IMR-90 (cell line): ENCODE results near the gene DDX31. TPM values are rescaled to one million over a fixed set of nuclear protein-coding genes. Genes with fewer than 3 reads are reported as not detected.

ENCODE experiments used
- ATAC-seq: fragments of 200-7000 bp; cut with Tn5 transposase; 2 replicates; pipeline ENCODE4 v1.9.1; 2020; ENCODE audit warnings: low read depth, mild to moderate bottlenecking, moderate library complexity
- BruUV-seq: library from RNA; stranded (reverse); fragments of 400-500 nt; replicated peaks from 2 replicates; lab custom pipeline; 2021; lab: Mats Ljungman, UMichigan
- CTCF ChIA-PET: fragments of 300-600 bp; formaldehyde crosslinking; extraction: SDS; loops from one replicate; lab custom pipeline; 2021; ENCODE audit warnings: antibody characterized with exemption; lab: Yijun Ruan, JAX
- POLR2A ChIA-PET: fragments of 300-600 bp; sonication (Branson Sonifier 250); formaldehyde crosslinking; loops from one replicate; lab custom pipeline; 2022; ENCODE audit warnings: antibody characterized with exemption; ENCODE audit not compliant: unreplicated experiment; lab: Charles Lee
- DNase-seq: peaks from one replicate; pipeline ENCODE4 v3.0.0; 2013
- H2AFZ ChIP-seq: replicated peaks from 2 replicates; pipeline ENCODE3; 2013; ENCODE audit warnings: low read length, mild to moderate bottlenecking; ENCODE audit not compliant: poor library complexity
- H2AK5ac ChIP-seq: 2 replicates; pipeline ENCODE4 v1.6.1; 2013; ENCODE audit warnings: low read depth, low read length, inconsistent platforms
- H2AK9ac ChIP-seq: replicated peaks from 2 replicates; pipeline ENCODE3; 2013; ENCODE audit warnings: mild to moderate bottlenecking, low read depth, low read length, moderate library complexity; ENCODE audit not compliant: poor library complexity
- H2BK120ac ChIP-seq: 2 replicates; pipeline ENCODE4 v1.6.1; 2013; ENCODE audit warnings: low read depth, low read length, inconsistent platforms
- H2BK15ac ChIP-seq: 3 replicates; pipeline ENCODE4 v1.6.1; 2013; ENCODE audit warnings: low read depth, low read length, inconsistent platforms
- H2BK20ac ChIP-seq: 2 replicates; pipeline ENCODE4 v1.6.1; 2013; ENCODE audit warnings: low read depth, mild to moderate bottlenecking, inconsistent platforms, low read length, moderate library complexity
- H2BK5ac ChIP-seq: 2 replicates; pipeline ENCODE4 v1.6.1; 2013; ENCODE audit warnings: mild to moderate bottlenecking, low read depth, low read length, inconsistent platforms; ENCODE audit not compliant: poor library complexity, severe bottlenecking
- H3K14ac ChIP-seq: replicated peaks from 2 replicates; pipeline ENCODE4 v1.6.1; 2013; ENCODE audit warnings: low read depth, low read length, inconsistent platforms
- H3K18ac ChIP-seq: 2 replicates; pipeline ENCODE4 v1.6.1; 2013; ENCODE audit warnings: low read depth, low read length, control low read depth
- H3K23ac ChIP-seq: 2 replicates; pipeline ENCODE4 v1.6.1; 2013; ENCODE audit warnings: low read depth, low read length, inconsistent platforms
- H3K27ac ChIP-seq: 2 replicates; pipeline ENCODE4 v1.5.1; 2013; ENCODE audit warnings: mild to moderate bottlenecking, control low read depth, low read length; ENCODE audit not compliant: insufficient read depth
- H3K27me3 ChIP-seq: 2 replicates; pipeline ENCODE4 v1.6.1; 2013; ENCODE audit warnings: low read length; ENCODE audit not compliant: control insufficient read depth, insufficient read depth
- H3K36me3 ChIP-seq: 2 replicates; pipeline ENCODE4 v1.6.1; 2013; ENCODE audit warnings: low read length, mixed read lengths; ENCODE audit not compliant: control insufficient read depth, insufficient read depth
- H3K4ac ChIP-seq: 2 replicates; pipeline ENCODE4 v1.6.1; 2013; ENCODE audit warnings: low read depth, low read length, inconsistent platforms
- H3K4me1 ChIP-seq: 2 replicates; pipeline ENCODE4 v1.6.1; 2013; ENCODE audit warnings: low read length, mixed read lengths; ENCODE audit not compliant: control insufficient read depth, insufficient read depth
- H3K4me2 ChIP-seq: 2 replicates; pipeline ENCODE4 v1.6.1; 2013; ENCODE audit warnings: low read depth, mild to moderate bottlenecking, control low read depth, low read length, moderate library complexity
- H3K4me3 ChIP-seq: 2 replicates; pipeline ENCODE4 v1.5.1; 2013; ENCODE audit warnings: low read depth, mild to moderate bottlenecking, control low read depth, low read length, moderate library complexity; ENCODE audit not compliant: insufficient read depth
- H3K56ac ChIP-seq: 2 replicates; pipeline ENCODE4 v1.6.1; 2013; ENCODE audit warnings: low read length, inconsistent platforms; ENCODE audit not compliant: insufficient read depth; ENCODE audit errors: extremely low read depth
- H3K79me1 ChIP-seq, 2 experiments: 2 replicates each; pipeline ENCODE4 v1.6.1; 2013; ENCODE audit warnings: low read length in 2 of 2, inconsistent platforms in 1 of 2, low read depth in 1 of 2
- H3K9ac ChIP-seq: 2 replicates; pipeline ENCODE4 v1.6.1; 2013; ENCODE audit warnings: low read depth, low read length, control low read depth
- H3K9me1 ChIP-seq: 2 replicates; pipeline ENCODE4 v1.6.1; 2013; ENCODE audit warnings: low read length, inconsistent platforms; ENCODE audit not compliant: insufficient read depth
- H3K9me3 ChIP-seq: 2 replicates; pipeline ENCODE4 v1.6.1; 2013; ENCODE audit warnings: low read length; ENCODE audit not compliant: control insufficient read depth, insufficient read depth
- H4K20me1 ChIP-seq: 2 replicates; pipeline ENCODE4 v1.6.1; 2013; ENCODE audit warnings: low read length, inconsistent platforms; ENCODE audit not compliant: insufficient read depth
- H4K5ac ChIP-seq: 2 replicates; pipeline ENCODE4 v1.6.1; 2013; ENCODE audit warnings: mild to moderate bottlenecking, low read depth, low read length, control low read depth
- H4K8ac ChIP-seq, 2 experiments: 2 replicates each; pipeline ENCODE4 v1.6.1; 2013; ENCODE audit warnings: low read depth in 2 of 2, low read length in 2 of 2, control low read depth in 1 of 2, inconsistent platforms in 1 of 2
- H4K91ac ChIP-seq: 2 replicates; pipeline ENCODE4 v1.6.1; 2013; ENCODE audit warnings: low read depth, low read length, inconsistent platforms; ENCODE audit not compliant: insufficient read depth
- BHLHE40 ChIP-seq: fragments of 150-350 bp; IDR thresholded peaks from 2 replicates; pipeline ENCODE4 v1.6.1; 2016; ENCODE audit warnings: mild to moderate bottlenecking, low read depth, low read length
- CEBPB ChIP-seq: IDR thresholded peaks from 2 replicates; pipeline ENCODE4 v1.6.1; 2012; ENCODE audit warnings: low read depth, low read length, improper control_type of control experiment
- CHD1 ChIP-seq: IDR thresholded peaks from 2 replicates; pipeline ENCODE4 v1.6.1; 2012; ENCODE audit warnings: low read depth, low read length, improper control_type of control experiment
- FOS ChIP-seq: fragments of 150-350 bp; IDR thresholded peaks from 2 replicates; pipeline ENCODE4 v1.6.1; 2016; ENCODE audit warnings: low read depth, low read length
- MAFK ChIP-seq: IDR thresholded peaks from 2 replicates; pipeline ENCODE4 v1.6.1; 2012; ENCODE audit warnings: low read depth, low read length, improper control_type of control experiment
- MAZ ChIP-seq: IDR thresholded peaks from 2 replicates; pipeline ENCODE4 v1.6.1; 2012; ENCODE audit warnings: low read depth, mild to moderate bottlenecking, low read length, improper control_type of control experiment, moderate library complexity, borderline replicate concordance
- MXI1 ChIP-seq: IDR thresholded peaks from 2 replicates; pipeline ENCODE4 v1.6.1; 2012; ENCODE audit warnings: low read depth, mild to moderate bottlenecking, low read length, moderate library complexity, borderline replicate concordance
- NFE2L2 ChIP-seq: fragments of 150-350 bp; IDR thresholded peaks from 2 replicates; pipeline ENCODE4 v1.6.1; 2016; ENCODE audit warnings: low read depth, mild to moderate bottlenecking, low read length
- POLR2A ChIP-seq: IDR thresholded peaks from 2 replicates; pipeline ENCODE4 v1.6.1; 2012; ENCODE audit warnings: mild to moderate bottlenecking, low read depth, low read length
- RAD21 ChIP-seq: IDR thresholded peaks from 2 replicates; pipeline ENCODE4 v1.6.1; 2012; ENCODE audit warnings: low read length, improper control_type of control experiment
- RCOR1 ChIP-seq: IDR thresholded peaks from 2 replicates; pipeline ENCODE4 v1.6.1; 2012; ENCODE audit warnings: mild to moderate bottlenecking, low read length, improper control_type of control experiment; ENCODE audit not compliant: insufficient replicate concordance
- RFX5 ChIP-seq: IDR thresholded peaks from 2 replicates; pipeline ENCODE4 v1.8.0; 2012; ENCODE audit warnings: low read depth, mild to moderate bottlenecking, low read length, moderate library complexity
- SMC3 ChIP-seq: fragments of 150-350 bp; IDR thresholded peaks from 2 replicates; pipeline ENCODE4 v1.6.1; 2016; ENCODE audit warnings: low read depth, mild to moderate bottlenecking, antibody characterized with exemption, low read length, moderate library complexity
- WGBS, 2 experiments: methylation state at CpG; one replicate each; pipeline versions ENCODE4 v1.1.5 to v1.1.7; 2013; ENCODE audit warnings: missing lambda C conversion rate in 2 of 2; ENCODE audit not compliant: insufficient read length in 1 of 2; ENCODE audit errors: extremely low coverage in 2 of 2; 5-methylcytosine and 5-hydroxymethylcytosine counted together
- dilution Hi-C: fragments of 300-500 bp; cut with HindIII; formaldehyde crosslinking; loops from one replicate; pipeline ENCODE4 v1.14.3; 2018; ENCODE audit warnings: low sequenced_read_pairs; ENCODE audit not compliant: unreplicated experiment
- in situ Hi-C: fragments of 300-500 bp; cut with MboI; formaldehyde crosslinking; loops from 3 replicates; pipeline ENCODE4 v1.14.3; 2019; ENCODE audit warnings: low sequenced_read_pairs, inconsistent platforms, mixed read lengths
- intact Hi-C: fragments of 100-400 bp; cut with micrococcal nuclease; formaldehyde crosslinking; loops from 2 replicates; pipeline ENCODE4 v1.10.0; 2022
- polyA plus RNA-seq, 3 experiments: library from polyadenylated mRNA; depleted of rRNA; stranded (reverse); fragments of >200 nt; gene quantifications; 2 replicates each; pipeline ENCODE4 v1.2.3, GENCODE V29; 2012; ENCODE audit warnings: low replicate concordance in 1 of 3
- total RNA-seq: library from RNA; depleted of rRNA; stranded (reverse); fragments of >200 nt; gene quantifications from 2 replicates; pipeline ENCODE4 v1.2.3, GENCODE V29; 2012
- TF ChIP-seq, protein P1 (sequence below): conservative IDR thresholded peaks from 2 replicates; pipeline ENCODE4 v1.5.1; 2012; ENCODE audit warnings: mild to moderate bottlenecking, low read depth, low read length, improper control_type of control experiment
- TF ChIP-seq, protein P2 (sequence below): fragments of 150-350 bp; IDR thresholded peaks from 2 replicates; pipeline ENCODE4 v1.6.1; 2017; ENCODE audit warnings: mild to moderate bottlenecking, antibody characterized with exemption, low read length, low read depth
- TF ChIP-seq, protein P3 (sequence below): fragments of 150-350 bp; IDR thresholded peaks from 2 replicates; pipeline ENCODE4 v1.6.1; 2016; ENCODE audit warnings: low read depth, mild to moderate bottlenecking, low read length, moderate library complexity, borderline replicate concordance

DDX31 gene
- total and polyA plus RNA-seq, 2 of the 4 experiments (the other 2 are of a cell fraction), result 10.7 to 14.0 TPM

DNA sequence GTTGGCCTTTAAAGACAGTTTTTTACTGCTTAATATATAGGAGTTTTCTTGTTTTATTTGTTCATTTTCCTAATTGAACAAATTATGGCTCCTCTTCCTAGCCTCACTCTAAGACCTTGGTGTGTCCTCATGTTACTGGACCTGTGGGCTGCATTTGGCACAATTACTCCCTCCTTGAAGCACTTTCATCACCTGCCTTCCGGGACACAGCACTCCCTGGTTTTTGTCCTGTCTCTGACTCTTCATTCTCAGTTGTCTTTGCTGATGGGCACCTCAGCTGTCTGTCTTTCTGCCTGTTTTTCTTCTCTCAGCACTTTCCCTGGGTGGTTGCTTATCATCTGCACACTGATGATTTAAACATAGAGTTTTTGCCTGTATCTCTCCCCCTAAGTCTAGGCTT, 14.1 kb upstream of the DDX31 start:
- no TSS peak for BruUV-seq
- dilution Hi-C loops, result no loop called here
- Histone ChIP-seq H3K4me2 (no peak overlapping the region), H3K18ac (no peak overlapping the region), H3K9ac (no peak overlapping the region), H2AK5ac (no peak overlapping the region), H3K27me3 (no peaks in the 10 kb centered on the region), H4K20me1 (peaks cover 12% of the 10 kb centered on the region; the same call in 1 of the 2 replicates), H2BK120ac (no peak overlapping the region), H3K4me3 (no peak overlapping the region), H3K4me1 (no peaks in the 10 kb centered on the region), H4K5ac (no peak overlapping the region), H3K56ac (no peak overlapping the region), H2AK9ac (no peak overlapping the region), H4K8ac (no peak overlapping the region), H3K4ac (no peak overlapping the region), H3K23ac (no peak overlapping the region), H4K91ac (no peak overlapping the region), H2BK15ac (no peak overlapping the region), H3K79me1 (peaks cover 21 to 56% of the 10 kb centered on the region in 2 experiments), H3K9me1 (peaks cover 8% of the 10 kb centered on the region), H3K9me3 (no peaks in the 10 kb centered on the region), H3K36me3 (peaks cover 34% of the 10 kb centered on the region), H3K14ac (no peak overlapping the region), H3K27ac (no peak overlapping the region), H2AFZ (no peak overlapping the region), H2BK20ac (no peak overlapping the region), H2BK5ac (no peak overlapping the region)
- ChIA-PET CTCF (no interaction called here), POLR2A (no interaction called here)
- intact Hi-C loops, result no loop called here
- no peak for TF ChIP-seq CHD1
- TF ChIP-seq SMC3, result no peak
- TF ChIP-seq, protein P1, sequence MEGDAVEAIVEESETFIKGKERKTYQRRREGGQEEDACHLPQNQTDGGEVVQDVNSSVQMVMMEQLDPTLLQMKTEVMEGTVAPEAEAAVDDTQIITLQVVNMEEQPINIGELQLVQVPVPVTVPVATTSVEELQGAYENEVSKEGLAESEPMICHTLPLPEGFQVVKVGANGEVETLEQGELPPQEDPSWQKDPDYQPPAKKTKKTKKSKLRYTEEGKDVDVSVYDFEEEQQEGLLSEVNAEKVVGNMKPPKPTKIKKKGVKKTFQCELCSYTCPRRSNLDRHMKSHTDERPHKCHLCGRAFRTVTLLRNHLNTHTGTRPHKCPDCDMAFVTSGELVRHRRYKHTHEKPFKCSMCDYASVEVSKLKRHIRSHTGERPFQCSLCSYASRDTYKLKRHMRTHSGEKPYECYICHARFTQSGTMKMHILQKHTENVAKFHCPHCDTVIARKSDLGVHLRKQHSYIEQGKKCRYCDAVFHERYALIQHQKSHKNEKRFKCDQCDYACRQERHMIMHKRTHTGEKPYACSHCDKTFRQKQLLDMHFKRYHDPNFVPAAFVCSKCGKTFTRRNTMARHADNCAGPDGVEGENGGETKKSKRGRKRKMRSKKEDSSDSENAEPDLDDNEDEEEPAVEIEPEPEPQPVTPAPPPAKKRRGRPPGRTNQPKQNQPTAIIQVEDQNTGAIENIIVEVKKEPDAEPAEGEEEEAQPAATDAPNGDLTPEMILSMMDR, result no peak
- no peak for TF ChIP-seq MAFK
- TF ChIP-seq POLR2A, result no peak
- no peak for TF ChIP-seq FOS
- TF ChIP-seq, protein P2, sequence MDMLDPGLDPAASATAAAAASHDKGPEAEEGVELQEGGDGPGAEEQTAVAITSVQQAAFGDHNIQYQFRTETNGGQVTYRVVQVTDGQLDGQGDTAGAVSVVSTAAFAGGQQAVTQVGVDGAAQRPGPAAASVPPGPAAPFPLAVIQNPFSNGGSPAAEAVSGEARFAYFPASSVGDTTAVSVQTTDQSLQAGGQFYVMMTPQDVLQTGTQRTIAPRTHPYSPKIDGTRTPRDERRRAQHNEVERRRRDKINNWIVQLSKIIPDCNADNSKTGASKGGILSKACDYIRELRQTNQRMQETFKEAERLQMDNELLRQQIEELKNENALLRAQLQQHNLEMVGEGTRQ, result no peak
- no peak for TF ChIP-seq RCOR1
- TF ChIP-seq RFX5, result no peak
- TF ChIP-seq, protein P3, sequence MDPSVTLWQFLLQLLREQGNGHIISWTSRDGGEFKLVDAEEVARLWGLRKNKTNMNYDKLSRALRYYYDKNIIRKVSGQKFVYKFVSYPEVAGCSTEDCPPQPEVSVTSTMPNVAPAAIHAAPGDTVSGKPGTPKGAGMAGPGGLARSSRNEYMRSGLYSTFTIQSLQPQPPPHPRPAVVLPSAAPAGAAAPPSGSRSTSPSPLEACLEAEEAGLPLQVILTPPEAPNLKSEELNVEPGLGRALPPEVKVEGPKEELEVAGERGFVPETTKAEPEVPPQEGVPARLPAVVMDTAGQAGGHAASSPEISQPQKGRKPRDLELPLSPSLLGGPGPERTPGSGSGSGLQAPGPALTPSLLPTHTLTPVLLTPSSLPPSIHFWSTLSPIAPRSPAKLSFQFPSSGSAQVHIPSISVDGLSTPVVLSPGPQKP, result no peak
- no peak for TF ChIP-seq RAD21
- no peak for TF ChIP-seq MXI1
- TF ChIP-seq MAZ, result no peak
- TF ChIP-seq BHLHE40, result no peak
- TF ChIP-seq CEBPB, result no peak
- TF ChIP-seq NFE2L2, result no peak
- in situ Hi-C loops, result no loop called here
- no CpG with 5 or more reads among the region's 1 CpG for WGBS, 2 experiments
- ATAC-seq, result no peak
- no peak for DNase-seq
